CD4-positive, alpha-beta T cell treated with Interleukin-21 for 1 hour (primary cell): ENCODE data around the gene SEC16A.

ENCODE experiments used
- DNase-seq: peaks from one replicate; pipeline ENCODE4 v3.0.0-alpha.2; 2020

Gene SEC16A

GRCh38 chr9:136517012-136517743 lies 34.3 kb upstream of the SEC16A start:
- DNase-seq: no peak

GRCh38 chr9:136516191-136516654 lies 33.4 kb upstream of the SEC16A start:
- DNase-seq: no peak

GRCh38 chr9:136515276-136515675 lies 32.4 kb upstream of the SEC16A start:
- DNase-seq: no peak

- DNase-seq: no peak
These were observed 31.3 kb upstream of the SEC16A start for GRCh38 chr9:136514022-136514714.

- no peak for DNase-seq
These were observed 30.4 kb upstream of the SEC16A start for GRCh38 chr9:136513191-136513590.

GRCh38 chr9:136512651-136513071 lies 29.8 kb upstream of the SEC16A start:
- peak; percentile 34 for DNase-seq

- DNase-seq: no peak
These were observed 29.1 kb upstream of the SEC16A start for GRCh38 chr9:136511670-136512592.

- DNase-seq: no peak
These were observed 28.4 kb upstream of the SEC16A start for GRCh38 chr9:136511144-136511669.

- DNase-seq: no peak
These were observed 27.7 kb upstream of the SEC16A start for GRCh38 chr9:136510561-136510960.

- no peak for DNase-seq
These were observed 26.7 kb upstream of the SEC16A start for GRCh38 chr9:136509549-136509948.

GRCh38 chr9:136508729-136509500 lies 26.1 kb upstream of the SEC16A start:
- no peak for DNase-seq

GRCh38 chr9:136507992-136508375 lies 25.1 kb upstream of the SEC16A start:
- no peak for DNase-seq

- DNase-seq: no peak
These were observed 24.6 kb upstream of the SEC16A start for GRCh38 chr9:136507221-136507991.

- no peak for DNase-seq
These were observed 23.6 kb upstream of the SEC16A start for GRCh38 chr9:136506425-136506824.

- no peak for DNase-seq
These were observed 22.9 kb upstream of the SEC16A start for GRCh38 chr9:136505406-136506403.

- no peak for DNase-seq
These were observed 21.9 kb upstream of the SEC16A start for GRCh38 chr9:136504512-136505348.

- no peak for DNase-seq
These were observed 20.2 kb upstream of the SEC16A start for GRCh38 chr9:136502940-136503550.

GRCh38 chr9:136502196-136502595 lies 19.4 kb upstream of the SEC16A start:
- DNase-seq: no peak

GRCh38 chr9:136501686-136502085 lies 18.8 kb upstream of the SEC16A start:
- no peak for DNase-seq
